Activated CD8-positive, alpha-beta T cell treated with anti-CD3 and anti-CD28 coated beads, Interleukin-2, amount 10 ng/mL, durations not matched to agents 7 days and 5 days (primary cell): ENCODE measurements around the gene LAG3. TPM values are rescaled to one million over a fixed set of nuclear protein-coding genes. Genes with fewer than 3 reads are reported as not detected.

Source experiments
- ATAC-seq: fragments of 150-1000 bp; cut with Tn5 transposase; one replicate; pipeline ENCODE4 v1.10.0; 2021; ENCODE audit warnings: moderate library complexity
- CTCF ChIA-PET: fragments of 350-600 bp; sonication (Branson Sonifier 250); formaldehyde crosslinking; loops from one replicate; lab custom pipeline; 2021; ENCODE audit warnings: antibody characterized with exemption; lab: Charles Lee
- POLR2A ChIA-PET: fragments of 350-600 bp; sonication (Branson Sonifier 250); formaldehyde crosslinking; loops from one replicate; lab custom pipeline; 2021; ENCODE audit warnings: antibody characterized with exemption; lab: Charles Lee
- DNase-seq: peaks from one replicate; pipeline ENCODE4 v3.0.0-alpha.2; 2020
- H3K27ac Mint-ChIP-seq: one replicate; pipeline ENCODE4 v1.8.0; 2021; ENCODE audit warnings: mild to moderate bottlenecking, mixed read lengths
- H3K27me3 Mint-ChIP-seq: one replicate; pipeline ENCODE4 v1.8.0; 2021; ENCODE audit warnings: low read depth, mixed read lengths
- H3K36me3 Mint-ChIP-seq: one replicate; pipeline ENCODE4 v1.8.0; 2021; ENCODE audit warnings: low read depth, mixed read lengths
- H3K4me1 Mint-ChIP-seq: one replicate; pipeline ENCODE4 v1.8.0; 2021; ENCODE audit warnings: low read depth, mixed read lengths
- H3K4me3 Mint-ChIP-seq: one replicate; pipeline ENCODE4 v1.8.0; 2021; ENCODE audit warnings: mild to moderate bottlenecking, mixed read lengths
- H3K9me3 Mint-ChIP-seq: one replicate; pipeline ENCODE4 v1.8.0; 2022; ENCODE audit warnings: mixed read lengths; ENCODE audit not compliant: insufficient read depth
- total RNA-seq, 2 experiments: library from RNA; stranded (reverse); gene quantifications; one replicate each; pipeline ENCODE4 v1.2.3, GENCODE V29; 2021

LAG3 gene
- total RNA-seq, 2 experiments from 2014 or later = 43.0 to 45.2 TPM

DNA sequence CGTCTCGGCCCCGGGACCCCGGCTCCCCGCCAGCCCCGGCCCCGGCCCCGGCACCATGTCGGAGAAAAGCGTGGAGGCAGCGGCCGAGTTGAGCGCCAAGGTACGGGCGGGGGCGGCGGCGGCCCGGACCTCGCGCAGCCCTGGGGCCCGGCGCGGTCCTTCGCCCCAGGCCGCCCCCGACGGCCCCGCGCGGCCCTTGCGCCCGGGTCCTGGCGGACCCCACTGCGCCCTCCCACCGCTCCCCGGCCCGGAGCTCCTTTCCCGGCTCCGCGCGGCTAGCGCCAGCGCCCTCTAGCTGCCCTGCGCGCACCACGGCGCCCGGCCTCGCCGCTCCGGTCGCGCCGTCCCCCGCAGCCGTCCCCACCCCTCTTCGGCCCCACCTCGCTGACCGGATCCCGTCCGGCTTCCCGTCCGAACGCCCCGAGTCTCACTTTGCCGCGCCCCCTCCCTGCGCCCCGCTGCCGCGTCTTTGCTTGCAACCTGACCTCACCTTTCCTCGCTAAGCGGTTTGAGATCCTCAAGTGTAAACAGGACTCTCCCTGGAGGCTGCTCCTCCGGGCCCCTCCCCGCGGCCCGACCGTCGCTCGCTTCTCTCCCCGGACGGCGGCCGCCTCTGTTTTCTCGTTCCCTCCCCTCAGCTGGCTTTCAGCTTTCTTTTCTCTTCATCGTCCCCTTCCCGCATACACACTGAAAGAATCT is 5.5 kb upstream of the LAG3 start:
- DNase-seq = peak; percentile 68
- CTCF ChIA-PET = interaction anchor here (0.5 to 20.8 kb wide), 26 partner anchors 9 to 177 kb away, joined by 3 to 378 read pairs (median 4); partner anchors contain the start of genes C12orf57, CD4, CDCA3 and COPS7A
- peaks cover 5% of the 10 kb centered on the region for H3K36me3 Mint-ChIP-seq
- peak; percentile 77 for ATAC-seq
- peaks cover 66% of the 10 kb centered on the region for H3K4me1 Mint-ChIP-seq
- peak overlapping the region; percentile 74 for H3K27ac Mint-ChIP-seq
- H3K27me3 Mint-ChIP-seq = peaks cover 34% of the 10 kb centered on the region
- peak overlapping the region; percentile 86 for H3K4me3 Mint-ChIP-seq
- POLR2A ChIA-PET = interaction anchor here (0.6 to 4.4 kb wide), 8 partner anchors 13 to 177 kb away, joined by 3 to 35 read pairs (median 4); partner anchors contain the start of genes C12orf57, CD4, MLF2 and P3H3
- H3K9me3 Mint-ChIP-seq = no peaks in the 10 kb centered on the region

DNA sequence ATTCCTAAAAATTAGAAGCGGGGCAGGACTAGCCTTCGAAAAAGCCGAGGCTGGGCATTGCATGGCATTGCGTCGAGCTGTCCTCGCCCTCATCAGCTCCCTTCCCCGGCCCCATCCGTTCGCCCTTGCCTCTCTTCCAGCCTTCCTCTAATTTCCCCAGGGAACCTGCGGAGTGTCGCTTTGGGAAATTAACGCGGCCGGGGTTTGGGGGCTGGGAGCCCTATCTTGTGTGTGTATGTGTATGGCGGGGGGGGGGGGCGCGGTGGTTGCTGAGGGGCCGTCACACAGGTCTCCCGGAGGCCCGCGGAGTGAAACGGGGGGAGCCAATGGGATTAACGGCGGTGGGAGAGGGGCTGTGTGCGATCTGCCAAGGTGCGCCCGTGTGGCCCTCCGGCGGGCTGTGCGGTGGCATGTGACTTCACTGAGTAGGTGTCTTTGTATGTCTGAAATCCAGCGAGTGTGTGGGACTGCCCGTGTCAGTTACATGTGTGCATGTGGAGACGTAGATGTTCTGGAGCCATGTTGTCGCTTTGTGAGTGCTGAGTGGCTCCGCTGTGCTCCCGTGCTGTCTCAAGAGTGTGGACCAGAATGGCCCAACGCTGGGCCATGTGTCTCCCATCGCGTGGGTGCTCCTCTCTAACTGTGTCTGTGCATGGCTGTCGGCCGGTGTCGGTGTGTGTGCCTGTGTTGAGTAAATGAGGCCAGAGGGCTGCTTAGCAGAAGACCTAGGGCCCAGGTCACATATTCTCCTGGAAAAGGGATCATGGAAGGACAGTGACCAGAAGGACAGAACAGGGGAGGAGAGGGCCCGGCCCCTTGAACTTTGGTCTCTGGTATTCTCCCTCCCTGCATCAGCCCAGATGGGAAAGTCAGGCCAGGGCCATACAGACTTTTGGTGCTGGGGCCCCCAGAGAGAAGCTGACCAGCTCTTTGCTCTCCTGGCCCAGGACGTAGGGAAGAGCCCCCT is 4.7 kb upstream of the LAG3 start:
- Mint-ChIP-seq H3K4me1 (peaks cover 73% of the 10 kb centered on the region), H3K9me3 (no peaks in the 10 kb centered on the region), H3K36me3 (peaks cover 5% of the 10 kb centered on the region), H3K27me3 (peaks cover 28% of the 10 kb centered on the region), H3K27ac (peak overlapping the region; percentile 74), H3K4me3 (peak overlapping the region; percentile 86)
- ChIA-PET CTCF (interaction anchor here (0.7 to 20.8 kb wide), 16 partner anchors 10 to 162 kb away, joined by 3 to 378 read pairs (median 5); partner anchors contain the start of genes CD4, CDCA3, COPS7A and GPR162), POLR2A (interaction anchor here (0.6 to 4.4 kb wide), 8 partner anchors 13 to 176 kb away, joined by 3 to 35 read pairs (median 5); partner anchors contain the start of genes C12orf57, CD4, CDCA3 and MLF2)
- no peak for ATAC-seq
- no peak for DNase-seq

- Mint-ChIP-seq H3K9me3 (no peaks in the 10 kb centered on the region), H3K36me3 (peaks cover 5% of the 10 kb centered on the region), H3K27me3 (peaks cover 25% of the 10 kb centered on the region), H3K4me3 (no peak overlapping the region), H3K4me1 (peaks cover 81% of the 10 kb centered on the region), H3K27ac (no peak overlapping the region)
- ChIA-PET POLR2A (interaction anchor here (2.2 to 4.4 kb wide), 2 partner anchors 15 to 83 kb away, joined by 4 to 35 read pairs; partner anchors contain the start of genes CDCA3, MLF2 and USP5), CTCF (interaction anchor here (10.9 to 20.8 kb wide), 2 partner anchors 11 to 13 kb away, joined by 160 to 378 read pairs; partner anchors contain the start of gene MLF2)
- DNase-seq (no peak), ATAC-seq (no peak)
Measured at GRCh38 chr12:6768437-6768914, 3.8 kb upstream of the LAG3 start.

DNA sequence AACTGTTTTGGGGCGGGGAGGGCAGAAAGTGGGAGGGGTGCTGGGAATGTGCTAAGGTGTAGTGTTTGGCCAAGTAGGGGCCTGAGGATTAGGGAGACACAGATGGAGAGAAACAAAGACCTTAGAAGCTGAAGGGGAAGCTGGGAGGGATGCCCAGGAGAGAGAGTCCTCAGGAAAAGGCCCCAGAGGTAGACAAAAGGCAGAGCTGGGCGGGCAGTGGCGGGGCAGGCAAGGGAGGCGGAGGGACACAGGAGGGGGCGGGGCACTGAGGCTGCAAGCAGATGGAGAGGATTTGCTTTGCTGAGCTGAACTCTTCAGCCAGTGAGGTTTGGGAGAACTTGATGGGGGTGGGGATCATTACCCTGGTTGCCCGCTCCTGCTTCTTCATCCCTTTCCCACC is 3.3 kb upstream of the LAG3 start:
- Mint-ChIP-seq H3K4me1 (peaks cover 78% of the 10 kb centered on the region), H3K9me3 (no peaks in the 10 kb centered on the region), H3K36me3 (peaks cover 5% of the 10 kb centered on the region), H3K4me3 (no peak overlapping the region), H3K27ac (no peak overlapping the region), H3K27me3 (peaks cover 24% of the 10 kb centered on the region)
- POLR2A ChIA-PET = interaction anchor here (2.2 to 4.4 kb wide), 2 partner anchors 16 to 82 kb away, joined by 4 to 35 read pairs; partner anchors contain the start of genes CDCA3, MLF2 and USP5
- DNase-seq (no peak), ATAC-seq (no peak)
- CTCF ChIA-PET = interaction anchor here (1.7 to 20.8 kb wide), 3 partner anchors 11 to 104 kb away, joined by 5 to 378 read pairs (median 160); partner anchors contain the start of genes MLF2 and SPSB2

GRCh38 chr12:6769666-6770065 is 2.7 kb upstream of the LAG3 start:
- CTCF ChIA-PET = interaction anchor here (1.7 to 20.8 kb wide), 3 partner anchors 11 to 103 kb away, joined by 5 to 378 read pairs (median 160); partner anchors contain the start of genes MLF2 and SPSB2
- Mint-ChIP-seq H3K27ac (no peak overlapping the region), H3K4me3 (no peak overlapping the region), H3K9me3 (no peaks in the 10 kb centered on the region), H3K4me1 (peaks cover 78% of the 10 kb centered on the region), H3K27me3 (peaks cover 17% of the 10 kb centered on the region), H3K36me3 (peaks cover 11% of the 10 kb centered on the region)
- no peak for ATAC-seq
- POLR2A ChIA-PET = interaction anchor here (0.6 to 9.3 kb wide), 4 partner anchors 16 to 174 kb away, joined by 3 to 66 read pairs (median 4); partner anchors contain the start of genes CDCA3, COPS7A, MLF2 and RNU7-1
- no peak for DNase-seq

DNA sequence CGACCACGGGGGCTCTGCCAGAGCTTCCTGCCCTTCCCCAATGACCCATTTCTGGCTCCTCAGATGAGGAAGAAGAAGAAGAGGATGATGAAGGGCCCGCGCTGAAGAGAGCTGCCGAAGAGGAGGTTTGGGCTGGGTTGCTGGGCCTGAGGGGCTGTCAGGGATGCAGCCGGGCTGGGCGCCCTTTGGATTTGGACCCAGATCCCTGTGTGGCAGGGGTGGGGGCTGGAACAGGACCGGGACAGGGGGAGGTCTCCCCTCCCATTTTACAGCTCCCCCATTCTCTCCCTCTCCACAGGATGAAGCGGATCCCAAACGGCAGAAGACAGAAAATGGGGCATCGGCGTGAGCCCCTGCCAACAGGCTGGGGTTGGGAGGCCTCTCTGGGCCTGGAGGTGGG is 2.2 kb upstream of the LAG3 start:
- Mint-ChIP-seq H3K9me3 (no peaks in the 10 kb centered on the region), H3K36me3 (peaks cover 15% of the 10 kb centered on the region), H3K27ac (no peak overlapping the region), H3K4me3 (no peak overlapping the region), H3K27me3 (peaks cover 15% of the 10 kb centered on the region), H3K4me1 (peaks cover 80% of the 10 kb centered on the region)
- ChIA-PET CTCF (interaction anchor here (1.7 to 20.8 kb wide), 4 partner anchors 11 to 103 kb away, joined by 5 to 378 read pairs (median 86); partner anchors contain the start of genes MLF2 and SPSB2), POLR2A (interaction anchor here (0.6 to 9.3 kb wide), 3 partner anchors 17 to 173 kb away, joined by 3 to 66 read pairs (median 5); partner anchors contain the start of genes COPS7A, MLF2 and RNU7-1)
- no peak for DNase-seq
- ATAC-seq = no peak

DNA sequence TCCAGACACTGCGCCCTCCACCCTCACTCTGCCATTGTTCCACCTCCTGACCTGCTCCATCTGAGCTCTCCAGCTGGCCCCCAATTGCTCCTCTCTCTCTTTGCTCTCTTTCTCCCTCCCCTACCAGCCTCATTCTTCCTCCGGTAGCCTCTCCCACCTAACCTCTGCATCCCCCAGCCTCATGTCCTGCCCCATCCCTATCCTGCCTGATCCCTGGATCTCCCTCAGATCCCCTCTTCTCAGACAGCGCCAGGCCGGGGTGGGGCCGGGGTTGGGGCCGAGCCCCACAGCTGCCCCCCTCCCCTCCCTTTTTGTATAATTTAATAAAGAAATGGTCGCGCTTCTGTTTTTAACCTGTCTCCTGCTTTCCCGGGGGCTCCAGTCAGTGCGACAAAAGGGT is 1.7 kb upstream of the LAG3 start:
- Mint-ChIP-seq H3K9me3 (no peaks in the 10 kb centered on the region), H3K27ac (peak overlapping the region; percentile 72)
- ATAC-seq = no peak

DNA sequence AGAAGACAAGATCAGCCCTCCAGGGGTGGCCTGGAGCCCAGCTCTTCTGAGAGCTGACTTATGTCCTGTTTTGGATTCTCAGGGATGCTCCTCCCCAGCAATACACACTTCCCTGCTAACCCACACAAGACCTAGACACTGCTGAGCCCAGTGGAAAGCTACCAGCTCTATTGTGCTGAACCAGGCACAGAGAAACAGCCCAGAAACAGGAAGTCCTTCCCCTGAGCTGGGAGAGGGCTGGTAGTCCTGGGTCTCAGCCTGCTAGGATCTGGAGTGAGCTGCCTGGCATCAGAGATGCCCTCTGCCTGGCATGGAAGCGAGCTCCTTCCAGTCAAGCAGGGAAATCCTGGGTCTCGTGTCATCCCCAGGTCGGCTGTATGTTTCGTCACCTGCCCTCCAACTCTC is 1.2 kb upstream of the LAG3 start:
- Mint-ChIP-seq H3K9me3 (no peaks in the 10 kb centered on the region), H3K36me3 (peaks cover 22% of the 10 kb centered on the region), H3K27me3 (peaks cover 6% of the 10 kb centered on the region), H3K4me3 (no peak overlapping the region), H3K27ac (peak overlapping the region; percentile 80), H3K4me1 (peaks cover 78% of the 10 kb centered on the region)
- POLR2A ChIA-PET = interaction anchor here (1.0 to 9.3 kb wide), 3 partner anchors 18 to 81 kb away, joined by 3 to 66 read pairs (median 3); partner anchors contain the start of genes COPS7A and MLF2
- CTCF ChIA-PET = interaction anchor here (0.7 to 20.8 kb wide), 5 partner anchors 10 to 64 kb away, joined by 3 to 378 read pairs (median 13); partner anchors contain the start of gene MLF2
- ATAC-seq = no peak
- no peak for DNase-seq

More for the DNA sequence above, 1.7 kb upstream of the LAG3 start:
- ChIA-PET CTCF (interaction anchor here (1.7 to 20.8 kb wide), 5 partner anchors 11 to 102 kb away, joined by 5 to 378 read pairs (median 13); partner anchors contain the start of genes MLF2 and SPSB2), POLR2A (interaction anchor here (1.2 to 9.3 kb wide), 2 partner anchors 17 to 46 kb away, joined by 3 to 66 read pairs; partner anchors contain the start of genes COPS7A and MLF2)
- Mint-ChIP-seq H3K4me1 (peaks cover 80% of the 10 kb centered on the region), H3K36me3 (peaks cover 18% of the 10 kb centered on the region), H3K27me3 (peaks cover 10% of the 10 kb centered on the region), H3K4me3 (no peak overlapping the region)
- no peak for DNase-seq

DNA sequence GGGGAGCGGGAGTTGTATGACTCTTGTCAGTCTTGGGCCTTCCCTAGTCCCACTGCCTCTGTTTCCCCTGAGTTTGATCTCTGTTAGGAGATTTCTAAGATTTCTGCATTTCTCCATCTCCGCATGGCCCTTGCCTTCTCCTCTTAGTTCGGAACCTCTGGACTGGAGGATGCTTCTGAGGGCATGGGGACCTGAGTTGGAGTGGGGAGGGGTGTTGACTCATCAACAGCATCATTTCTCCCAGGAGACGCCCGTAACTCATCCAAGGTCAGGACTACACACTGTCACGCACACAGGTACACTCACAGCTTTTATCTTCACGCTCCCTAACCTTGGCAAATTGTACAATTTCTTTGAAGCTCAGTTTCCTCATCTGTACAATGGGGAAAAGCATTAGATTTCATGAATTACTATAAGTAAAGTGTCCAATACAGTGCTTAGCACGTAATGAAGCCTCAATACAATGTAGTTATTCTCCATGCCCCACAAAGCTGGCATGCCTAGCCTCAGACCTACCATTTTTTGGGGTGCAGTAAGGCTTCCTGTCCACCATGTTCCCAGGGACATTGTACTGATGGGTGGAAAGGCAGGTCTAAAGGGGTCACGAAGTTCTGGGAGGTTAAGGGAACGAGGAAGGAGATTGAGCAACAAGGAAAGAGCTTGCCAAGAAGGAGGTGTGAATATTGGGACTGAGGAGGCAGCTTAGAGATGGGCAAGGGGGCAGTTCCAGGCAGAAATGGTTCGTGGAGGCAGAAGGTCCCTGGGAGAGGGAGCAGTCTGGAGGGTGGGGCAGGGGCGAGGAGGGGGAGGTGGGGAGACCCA is 600 bp upstream of the LAG3 start:
- Mint-ChIP-seq H3K27ac (peak overlapping the region; percentile 80), H3K4me1 (peaks cover 81% of the 10 kb centered on the region), H3K36me3 (peaks cover 25% of the 10 kb centered on the region), H3K4me3 (peak overlapping the region; percentile 80), H3K9me3 (no peaks in the 10 kb centered on the region), H3K27me3 (peaks cover 6% of the 10 kb centered on the region)
- DNase-seq = no peak
- ChIA-PET CTCF (interaction anchor here (0.7 to 20.8 kb wide), 8 partner anchors 9 to 97 kb away, joined by 3 to 378 read pairs (median 6); partner anchors contain the start of gene MLF2), POLR2A (interaction anchor here (0.8 to 9.3 kb wide), 5 partner anchors 8 to 82 kb away, joined by 3 to 66 read pairs (median 3); partner anchors contain the start of gene MLF2)
- no peak for ATAC-seq
